ENCODE data around the gene MRPL39.

Gene MRPL39

DNA sequence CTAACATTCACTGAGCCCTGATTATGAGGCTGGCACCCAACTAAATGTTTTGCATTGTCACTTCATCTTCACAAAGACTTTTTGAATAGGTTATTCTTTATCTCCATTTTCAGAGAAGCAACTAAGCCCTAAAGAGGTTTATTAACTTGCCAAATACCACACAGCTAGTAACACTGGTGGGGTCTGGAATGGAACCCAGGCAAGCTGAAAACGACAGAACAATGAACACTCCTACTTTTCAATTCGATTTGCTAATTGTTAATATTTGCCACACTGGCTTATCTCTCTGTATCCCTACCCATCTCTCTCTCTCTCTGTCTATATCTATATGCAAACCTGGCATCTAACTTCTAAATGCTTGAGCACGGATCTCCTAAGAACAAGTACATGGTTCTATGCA, 40.6 kb downstream of the MRPL39 start:
- no peak for DNase-seq

DNA sequence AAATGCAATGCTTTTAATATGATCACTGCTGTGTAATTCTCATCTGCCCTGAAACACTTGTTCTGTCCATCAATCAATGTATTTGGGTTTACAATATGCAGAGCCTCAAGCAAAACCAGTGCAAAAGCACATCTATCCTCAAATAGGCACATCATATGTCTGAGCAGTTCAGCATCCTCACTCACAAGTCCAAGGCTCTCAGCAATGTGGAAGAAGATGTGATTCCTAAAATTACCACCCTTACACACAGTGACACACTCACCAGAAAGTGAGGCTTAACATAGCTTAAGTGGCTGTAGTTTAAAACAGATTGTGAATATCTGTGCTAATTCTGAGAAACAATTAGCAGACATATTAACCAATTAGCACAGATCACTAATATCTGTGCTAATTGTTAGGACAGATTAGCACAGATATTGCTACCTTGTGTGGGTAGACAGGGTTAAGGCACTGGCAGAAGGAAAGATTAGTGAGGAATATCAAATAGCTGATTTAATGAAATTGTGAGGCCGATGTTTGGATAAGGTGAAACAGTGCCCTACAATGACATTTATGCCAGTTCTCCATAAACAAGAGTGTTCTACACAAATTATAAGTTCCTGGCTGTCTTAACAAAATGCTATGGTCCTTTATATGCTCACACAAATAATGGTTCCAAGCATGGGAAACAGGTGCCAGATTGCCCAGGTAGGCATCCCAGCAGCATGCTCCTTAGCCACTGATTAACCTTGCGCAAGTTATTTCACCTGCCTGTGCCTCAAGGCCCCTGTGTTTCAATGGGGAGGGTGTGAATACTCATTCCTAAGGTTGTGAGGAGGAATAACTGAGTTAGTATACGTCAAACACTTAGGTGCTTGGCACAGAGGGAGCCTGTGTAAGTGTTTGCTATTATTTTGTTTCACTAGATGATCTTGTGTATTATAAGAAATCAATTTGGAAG, 41.7 kb downstream of the MRPL39 start:
- DNase-seq = no peak

DNA sequence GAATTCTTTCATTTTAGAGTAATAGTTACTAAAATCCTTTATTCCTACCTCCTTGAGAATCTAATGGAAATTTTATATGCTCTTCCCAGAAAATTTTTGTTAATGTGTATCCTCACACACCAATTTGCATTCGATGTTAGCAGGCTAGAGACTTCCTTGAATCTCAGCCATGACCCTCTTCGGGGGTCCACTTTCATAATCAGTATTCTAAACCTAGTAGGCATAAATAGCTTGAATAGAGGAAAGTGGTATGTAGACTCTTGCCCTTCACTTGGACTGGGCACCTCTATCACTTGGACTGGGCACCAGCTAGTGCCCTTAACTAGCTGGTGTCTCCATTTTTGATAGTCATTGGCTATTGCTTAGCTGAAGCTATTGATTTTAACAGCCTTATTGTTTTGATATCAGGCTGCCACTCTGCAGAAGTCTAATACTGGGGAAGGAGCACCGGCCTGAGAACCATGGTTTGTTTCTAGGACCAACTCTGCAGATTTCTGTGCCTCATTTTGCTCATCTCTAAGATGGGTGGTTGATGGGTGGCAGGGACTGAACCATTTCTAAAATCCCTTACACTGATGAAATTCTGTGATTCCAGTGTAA, 42.8 kb downstream of the MRPL39 start:
- no peak for DNase-seq

DNA sequence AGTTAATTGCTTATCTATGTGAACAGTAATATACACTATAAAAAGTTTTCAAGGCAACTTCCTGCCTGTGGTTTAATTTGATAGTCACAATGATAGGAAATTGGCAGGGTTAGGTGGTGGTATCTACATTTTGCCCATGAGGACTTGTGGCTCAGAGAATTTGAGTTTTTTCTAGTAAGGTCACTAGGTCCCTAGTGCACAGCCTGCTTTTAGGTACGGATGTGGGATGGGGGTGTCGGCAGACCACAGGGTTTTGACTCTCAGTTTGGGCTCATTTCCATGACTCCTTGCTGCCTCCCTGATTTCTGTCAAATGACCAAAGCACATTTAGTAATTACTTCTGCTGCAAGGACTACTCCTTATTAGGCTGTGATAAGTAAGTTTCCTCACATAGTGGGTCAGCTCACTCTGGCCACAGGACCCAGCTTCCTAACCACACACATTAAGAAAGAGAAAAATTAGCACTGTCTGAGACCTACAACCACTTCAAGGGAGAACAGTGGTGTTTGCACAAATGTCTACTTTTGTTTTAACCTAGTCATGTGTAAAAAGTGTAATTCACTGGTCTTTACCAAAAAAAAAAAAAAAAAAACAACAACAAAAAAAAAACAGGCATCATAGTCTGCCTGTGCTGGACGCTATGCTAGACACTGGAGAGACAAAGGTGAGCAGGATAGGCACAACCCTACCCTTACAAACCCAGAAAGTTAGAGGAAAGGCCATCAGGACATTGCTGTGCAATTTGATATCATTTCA, 43.7 kb downstream of the MRPL39 start:
- no peak for DNase-seq

DNA sequence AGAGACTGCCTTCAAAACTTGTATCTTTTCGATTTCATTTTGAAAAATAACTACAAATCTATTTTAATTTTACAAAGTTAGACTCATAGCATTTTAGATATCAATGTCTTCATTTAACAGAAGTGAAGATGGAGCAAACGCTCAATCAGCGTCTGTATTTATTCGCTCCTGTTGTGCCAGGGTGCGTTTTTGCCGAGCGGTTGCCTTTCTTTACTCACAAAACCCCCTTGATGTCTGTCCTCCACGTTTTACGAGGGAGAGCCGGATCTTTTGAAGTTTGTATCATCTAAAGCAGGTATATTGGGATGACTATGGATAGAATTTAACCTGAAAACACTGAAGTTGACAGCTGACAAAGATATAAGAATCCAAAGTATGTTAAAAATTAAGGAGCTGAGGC, 44.6 kb downstream of the MRPL39 start:
- no peak for DNase-seq

DNA sequence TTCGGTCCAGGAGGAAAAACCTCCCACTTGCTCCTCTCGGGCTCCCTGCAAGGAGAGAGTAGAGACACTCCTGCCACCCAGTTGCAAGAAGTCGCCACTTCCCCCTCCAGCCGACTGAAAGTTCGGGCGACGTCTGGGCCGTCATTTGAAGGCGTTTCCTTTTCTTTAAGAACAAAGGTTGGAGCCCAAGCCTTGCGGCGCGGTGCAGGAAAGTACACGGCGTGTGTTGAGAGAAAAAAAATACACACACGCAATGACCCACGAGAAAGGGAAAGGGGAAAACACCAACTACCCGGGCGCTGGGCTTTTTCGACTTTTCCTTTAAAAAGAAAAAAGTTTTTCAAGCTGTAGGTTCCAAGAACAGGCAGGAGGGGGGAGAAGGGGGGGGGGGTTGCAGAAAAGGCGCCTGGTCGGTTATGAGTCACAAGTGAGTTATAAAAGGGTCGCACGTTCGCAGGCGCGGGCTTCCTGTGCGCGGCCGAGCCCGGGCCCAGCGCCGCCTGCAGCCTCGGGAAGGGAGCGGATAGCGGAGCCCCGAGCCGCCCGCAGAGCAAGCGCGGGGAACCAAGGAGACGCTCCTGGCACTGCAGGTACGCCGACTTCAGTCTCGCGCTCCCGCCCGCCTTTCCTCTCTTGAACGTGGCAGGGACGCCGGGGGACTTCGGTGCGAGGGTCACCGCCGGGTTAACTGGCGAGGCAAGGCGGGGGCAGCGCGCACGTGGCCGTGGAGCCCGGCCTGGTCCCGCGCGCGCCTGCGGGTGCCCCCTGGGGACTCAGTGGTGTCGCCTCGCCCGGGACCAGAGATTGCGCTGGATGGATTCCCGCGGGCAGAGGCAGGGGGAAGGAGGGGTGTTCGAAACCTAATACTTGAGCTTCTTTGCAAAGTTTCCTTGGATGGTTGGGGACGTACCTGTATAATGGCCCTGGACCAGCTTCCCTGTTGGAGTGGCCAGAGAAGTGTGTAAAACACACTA, 45.3 kb downstream of the MRPL39 start:
- no peak for DNase-seq

DNA sequence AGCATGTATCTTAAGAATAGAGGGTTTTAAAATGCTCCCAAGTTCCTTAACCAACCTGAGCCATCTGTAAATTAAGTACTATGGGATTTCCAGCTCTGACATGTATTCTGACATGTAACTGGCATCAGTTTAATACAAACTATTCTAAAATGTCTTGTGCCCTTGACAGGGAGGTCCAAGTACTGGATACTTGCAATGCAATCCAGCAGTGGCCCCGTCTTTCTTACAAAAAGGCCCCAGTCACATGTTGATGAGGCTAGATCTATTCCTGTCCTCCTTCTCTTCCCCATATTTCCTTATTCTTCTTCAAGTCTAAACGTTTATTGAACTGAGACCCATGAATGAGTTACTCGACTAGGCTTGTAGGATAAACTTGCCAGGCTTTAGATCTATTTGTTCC, 46.4 kb downstream of the MRPL39 start:
- no peak for DNase-seq

DNA sequence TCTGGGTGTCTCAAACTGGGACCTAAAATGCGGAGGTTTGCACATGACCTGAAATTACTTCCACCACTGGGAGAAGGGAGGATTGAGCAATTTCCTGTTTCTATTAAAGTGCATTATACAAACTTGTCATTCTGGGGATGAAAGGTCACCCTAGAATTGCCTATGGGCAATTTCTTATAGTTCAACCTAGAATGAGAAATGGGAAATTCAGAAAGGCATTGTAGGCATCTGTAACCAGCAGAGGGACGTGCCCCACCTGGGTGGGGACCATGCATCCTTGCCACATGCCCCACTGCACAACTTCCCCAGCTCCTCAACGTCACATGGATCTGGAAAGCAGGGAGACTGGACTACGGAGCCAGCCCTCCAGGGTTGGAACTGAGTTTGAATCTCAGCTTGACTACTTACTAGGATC, 47.0 kb downstream of the MRPL39 start:
- no peak for DNase-seq

DNA sequence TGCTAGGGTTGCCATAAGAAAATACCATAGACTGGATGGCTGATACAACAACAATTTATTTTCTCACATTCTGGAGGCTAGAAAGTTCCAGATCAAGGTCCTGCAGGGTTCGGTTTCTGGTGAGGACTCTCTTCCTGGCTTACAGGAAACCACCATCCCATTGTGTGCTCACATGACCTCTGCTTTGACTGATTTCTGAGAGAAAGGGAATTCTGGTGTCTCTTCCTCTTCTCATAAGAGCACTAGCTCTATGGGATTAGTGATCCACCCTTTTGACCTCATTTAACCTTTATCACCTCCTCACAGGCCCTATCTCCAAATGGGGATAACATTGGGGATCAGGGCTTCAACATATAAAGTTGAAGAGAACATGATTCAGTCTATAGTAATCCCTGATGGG, 47.5 kb downstream of the MRPL39 start:
- no peak for DNase-seq

DNA sequence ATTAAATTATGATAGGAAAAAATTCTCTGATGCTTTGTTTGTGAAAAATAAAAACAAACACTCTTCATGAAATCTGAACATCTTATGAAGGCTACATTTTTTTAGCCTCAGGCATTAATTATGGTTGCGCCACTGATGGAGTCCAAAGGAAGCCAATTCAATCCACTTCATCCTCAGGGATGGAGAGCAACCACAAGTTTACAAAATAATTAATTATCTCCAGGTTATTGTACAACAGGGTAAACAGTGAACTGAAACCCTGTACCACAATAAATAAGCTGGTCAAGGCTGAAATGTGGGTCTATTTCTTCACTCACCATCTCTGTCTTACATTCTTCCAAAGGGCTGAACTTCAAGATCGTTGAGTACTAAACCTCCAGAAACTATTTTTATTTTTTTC, 49.2 kb downstream of the MRPL39 start:
- DNase-seq = no peak

DNA sequence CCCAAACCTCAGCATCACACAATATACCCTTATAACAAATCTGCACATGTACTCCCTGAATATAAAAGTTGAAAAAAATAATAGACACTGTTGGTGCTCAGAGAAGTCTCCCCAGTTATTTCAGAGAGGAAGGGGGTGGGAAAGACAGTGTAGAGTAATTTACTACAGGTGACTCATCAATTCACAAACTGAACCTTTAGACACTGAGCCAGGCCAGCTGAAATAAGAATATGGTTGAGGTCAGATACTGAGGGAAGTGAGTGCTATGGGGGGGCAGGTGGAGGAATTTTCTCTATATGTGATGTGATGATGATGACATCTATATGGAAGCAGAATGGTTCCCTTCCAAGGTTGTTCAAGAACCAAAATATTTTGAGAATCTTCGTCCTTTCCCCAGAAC, 50.1 kb downstream of the MRPL39 start:
- peak; percentile 33 for DNase-seq

DNA sequence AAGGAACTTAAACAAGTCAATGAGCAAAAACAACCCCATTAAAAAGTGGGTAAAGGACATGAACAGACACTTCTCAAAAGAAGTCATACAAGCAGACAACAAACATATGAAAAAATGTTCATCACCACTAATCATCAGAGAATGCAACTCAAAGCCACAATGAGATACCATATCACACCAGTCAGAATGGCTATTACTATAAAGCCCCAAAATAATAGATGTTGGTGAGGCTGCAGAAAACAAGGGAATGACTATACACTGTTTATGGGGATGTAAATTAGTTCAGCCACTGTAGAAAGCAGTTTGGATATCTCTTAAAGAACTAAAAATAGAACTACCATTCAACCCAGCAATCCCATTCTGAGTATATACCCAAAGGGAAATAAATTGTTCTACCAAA, 51.2 kb downstream of the MRPL39 start:
- peak; percentile 16 for DNase-seq

DNA sequence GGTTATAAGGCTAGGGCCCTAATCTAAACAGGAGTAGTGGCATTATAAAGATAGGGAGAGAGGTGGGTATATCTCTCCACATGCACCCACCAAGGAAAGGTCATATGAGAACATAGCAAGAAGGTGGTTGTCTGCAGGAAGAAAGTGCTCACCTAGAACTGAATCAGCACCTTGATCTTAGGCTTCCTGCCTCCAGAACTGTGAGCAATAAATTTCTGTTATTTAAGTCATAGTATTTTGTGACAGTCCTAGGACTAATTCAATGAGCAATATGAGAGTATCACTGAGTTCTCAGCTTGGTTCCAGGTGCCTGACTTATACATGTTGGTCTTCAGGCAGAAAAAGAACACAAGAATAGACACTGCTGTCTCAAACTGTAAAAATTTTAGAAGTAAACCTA, 51.8 kb downstream of the MRPL39 start:
- no peak for DNase-seq

DNA sequence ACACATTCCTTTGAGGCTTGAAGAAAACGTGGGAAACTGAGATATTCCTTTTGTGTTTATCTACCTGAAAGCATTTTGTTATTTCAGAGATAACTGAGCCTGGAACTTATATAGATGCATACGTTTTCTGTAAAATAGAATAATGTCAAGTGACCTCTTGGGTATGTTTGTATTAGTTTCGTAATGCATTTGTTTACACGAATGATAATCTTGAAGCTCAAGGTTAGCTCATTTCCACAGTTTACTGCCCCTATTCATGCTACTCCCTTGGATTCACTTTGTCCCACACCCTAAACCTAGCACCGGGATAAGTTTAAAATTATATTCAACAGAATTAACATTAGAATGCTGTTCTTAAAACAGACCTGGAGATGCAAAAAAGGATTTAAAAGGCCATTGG, 54.4 kb downstream of the MRPL39 start:
- DNase-seq = no peak

DNA sequence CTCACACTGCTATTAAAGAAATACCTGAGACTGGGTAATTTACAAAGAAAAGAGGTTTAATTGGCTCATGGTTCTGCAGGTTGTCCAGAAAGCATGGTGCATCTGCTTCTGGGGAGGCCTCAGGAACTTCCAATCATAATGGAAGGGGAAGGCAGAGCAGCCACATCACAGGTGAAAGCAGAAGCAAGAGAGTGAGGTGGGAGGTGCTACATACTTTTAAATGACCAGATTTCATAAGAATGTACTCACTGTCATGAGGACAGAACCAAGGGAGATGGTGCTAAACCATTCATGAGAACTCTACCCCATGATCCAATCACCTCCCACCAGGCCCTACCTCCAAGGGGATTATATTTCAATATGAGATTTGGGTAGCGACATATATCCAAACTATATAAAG, 55.7 kb downstream of the MRPL39 start:
- no peak for DNase-seq

DNA sequence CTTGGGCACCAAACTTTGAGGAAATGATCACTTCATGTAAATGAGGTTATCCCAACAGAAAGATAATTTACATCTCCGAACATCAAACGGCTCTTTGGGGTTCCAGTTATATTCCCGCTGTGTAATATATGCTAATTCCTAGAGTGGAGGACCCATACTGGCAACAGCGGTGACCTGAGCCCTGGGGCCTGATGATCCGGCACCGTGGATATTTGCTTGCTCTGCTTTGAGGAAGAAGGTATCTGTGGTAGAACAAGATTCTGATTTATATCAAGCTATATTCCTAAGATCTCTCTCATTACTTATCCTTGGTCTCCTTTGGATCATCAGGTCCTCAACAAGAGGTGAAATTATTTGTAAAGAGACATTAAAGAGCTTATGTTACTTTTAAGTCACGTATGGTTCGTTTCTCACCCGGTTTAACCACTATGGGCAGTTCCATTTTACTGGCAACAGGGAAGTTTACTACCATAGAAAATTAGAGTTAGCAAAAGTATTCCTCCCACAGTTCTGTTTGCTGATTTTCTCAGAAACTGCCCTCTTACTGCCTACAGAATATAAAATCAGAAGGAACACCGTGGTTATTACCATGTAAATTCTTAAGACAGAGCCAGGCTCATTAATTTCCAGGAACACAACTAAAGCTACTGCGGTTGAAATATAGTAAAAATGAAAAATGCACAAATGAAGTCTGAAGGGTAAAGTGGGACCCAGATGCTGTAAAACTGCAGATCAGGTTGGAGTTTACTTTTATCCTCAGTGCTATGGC, 56.7 kb downstream of the MRPL39 start:
- DNase-seq = no peak

DNA sequence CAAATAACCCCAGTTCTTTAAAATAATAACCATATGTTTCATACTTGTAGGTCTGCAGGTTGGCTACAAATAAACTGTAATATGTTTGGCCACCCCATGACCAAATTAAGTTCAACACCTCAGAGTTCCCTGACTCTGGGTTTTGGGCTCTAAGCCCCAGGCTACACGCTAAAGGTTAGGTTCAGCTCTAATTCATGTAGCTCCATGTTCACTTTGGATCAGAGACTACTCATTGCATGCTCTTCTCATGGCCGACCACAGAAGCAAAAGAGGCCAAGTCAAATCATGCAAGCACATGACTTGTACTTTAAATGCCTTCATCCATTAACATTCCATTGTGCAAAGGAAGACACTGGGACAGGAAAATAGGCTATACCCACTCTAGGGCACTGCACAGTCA, 66.2 kb downstream of the MRPL39 start:
- DNase-seq = no peak

DNA sequence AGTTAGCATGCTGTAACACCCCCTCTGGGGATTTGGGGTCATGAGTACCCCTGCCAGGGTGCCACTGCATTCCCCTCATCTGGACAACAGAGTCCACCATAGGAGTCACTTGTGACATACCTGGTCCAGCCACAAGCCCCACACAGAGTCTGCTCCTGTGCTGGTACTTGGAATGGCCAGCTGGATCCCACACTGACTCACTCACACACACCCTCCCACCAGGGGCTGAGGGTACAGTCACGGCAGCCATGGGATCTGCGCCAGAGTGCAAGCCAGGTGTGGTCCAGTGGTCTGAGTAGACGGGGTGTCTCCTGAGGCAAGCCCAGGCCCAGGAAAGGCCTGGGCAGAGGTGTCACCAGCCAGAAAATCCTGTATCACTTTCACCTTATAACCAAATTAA, 67.7 kb downstream of the MRPL39 start:
- DNase-seq = no peak

DNA sequence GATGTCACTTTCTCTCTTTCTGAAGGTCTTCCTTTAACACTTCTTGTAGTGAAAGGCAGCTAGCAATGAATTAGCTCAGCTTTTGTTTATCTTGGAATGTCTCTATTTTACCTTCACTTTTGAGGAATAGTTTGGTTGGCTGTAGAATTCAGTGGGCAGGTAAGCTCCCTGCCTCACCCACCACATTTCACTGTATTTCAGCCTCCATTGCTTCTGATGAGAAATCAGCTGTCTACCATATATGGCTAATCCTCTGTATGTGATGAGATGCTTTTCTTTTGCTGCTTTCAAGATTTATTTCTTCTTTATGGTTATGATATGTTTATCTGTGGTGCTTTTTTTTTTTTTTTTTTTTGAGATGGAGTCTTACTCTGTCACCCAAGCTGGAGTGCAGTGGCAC, 70.1 kb downstream of the MRPL39 start:
- no peak for DNase-seq

DNA sequence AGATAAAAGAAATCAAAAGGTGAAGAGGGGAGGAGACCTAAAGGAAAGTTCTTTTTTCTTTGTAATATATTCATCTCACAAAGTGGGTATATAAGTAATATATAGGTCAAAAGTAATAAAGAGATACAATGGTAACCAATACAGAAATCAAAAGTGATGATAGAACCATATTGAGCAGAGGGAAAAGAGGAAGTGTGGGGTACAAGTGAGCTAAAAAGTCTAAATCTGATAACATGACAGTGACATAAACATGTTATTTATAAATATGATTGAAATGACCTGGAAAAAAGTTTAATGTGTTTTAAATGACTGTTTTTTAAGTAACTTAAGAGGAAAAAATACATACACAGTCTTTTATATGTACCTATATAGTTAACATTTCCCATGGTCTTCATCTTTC, 70.5 kb downstream of the MRPL39 start:
- DNase-seq = no peak

DNA sequence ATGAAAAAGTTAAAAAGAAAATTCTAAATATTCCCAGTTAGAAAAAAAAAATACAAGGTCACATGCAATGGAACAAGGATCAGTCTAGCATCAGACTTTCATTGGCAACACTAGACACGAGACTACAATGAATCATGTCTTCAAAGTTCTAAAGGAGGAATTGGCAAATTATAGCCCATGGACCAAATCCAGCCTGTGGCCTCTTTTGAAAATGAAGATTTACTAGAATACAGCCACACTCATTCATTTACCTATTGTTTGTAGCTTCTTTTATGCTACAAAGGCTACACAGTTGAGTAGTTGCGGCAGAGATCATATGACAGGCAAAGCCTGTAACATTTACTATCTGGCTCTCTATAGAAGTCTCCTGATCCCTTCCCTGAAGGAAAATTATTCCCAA, 71.4 kb downstream of the MRPL39 start:
- no peak for DNase-seq

All from NCI-H226 (cell line).